MCF 10A (cell line): ENCODE measurements around the gene LPP. TPM values are rescaled to one million over a fixed set of nuclear protein-coding genes. Genes with fewer than 3 reads are reported as not detected.

Source experiments
- BruUV-seq: library from RNA; stranded (reverse); fragments of 400-500 nt; replicated peaks from 2 replicates; lab custom pipeline; 2021; lab: Mats Ljungman, UMichigan
- CTCF ChIA-PET: fragments of 300-600 bp; sonication (Branson Sonifier 250); formaldehyde crosslinking; extraction: SDS; loops from one replicate; lab custom pipeline; 2021; ENCODE audit warnings: antibody characterized with exemption, inconsistent platforms; lab: Yijun Ruan, JAX
- POLR2A ChIA-PET: fragments of 300-600, 350-650 bp; sonication (Branson Sonifier 250); formaldehyde crosslinking; extraction: SDS; loops from one replicate; lab custom pipeline; 2020; ENCODE audit warnings: antibody characterized with exemption, inconsistent platforms; lab: Yijun Ruan, JAX
- DNase-seq: peaks from one replicate; pipeline ENCODE4 v3.0.0-alpha.2; 2018; ENCODE audit not compliant: unreplicated experiment
- H3K27ac Mint-ChIP-seq: one replicate; pipeline ENCODE4 v1.8.0; 2022; ENCODE audit warnings: mild to moderate bottlenecking, low read depth, mixed read lengths; ENCODE audit not compliant: unreplicated experiment
- H3K27me3 Mint-ChIP-seq: one replicate; pipeline ENCODE4 v1.8.0; 2022; ENCODE audit warnings: mixed read lengths; ENCODE audit not compliant: insufficient read depth, unreplicated experiment
- H3K36me3 Mint-ChIP-seq: one replicate; pipeline ENCODE4 v1.8.0; 2022; ENCODE audit warnings: mild to moderate bottlenecking, moderate library complexity, mixed read lengths; ENCODE audit not compliant: insufficient read depth, unreplicated experiment
- H3K4me1 Mint-ChIP-seq: one replicate; pipeline ENCODE4 v1.8.0; 2022; ENCODE audit warnings: mixed read lengths; ENCODE audit not compliant: insufficient read depth, unreplicated experiment
- H3K4me3 Mint-ChIP-seq: one replicate; pipeline ENCODE4 v1.8.0; 2022; ENCODE audit warnings: mild to moderate bottlenecking, moderate library complexity, mixed read lengths; ENCODE audit not compliant: unreplicated experiment
- H3K9me3 Mint-ChIP-seq: one replicate; pipeline ENCODE4 v1.8.0; 2022; ENCODE audit warnings: mixed read lengths; ENCODE audit not compliant: unreplicated experiment
- CTCF ChIP-seq: fragments of 200-600 bp; IDR thresholded peaks from one replicate; pipeline ENCODE4 v1.8.0; 2022; ENCODE audit warnings: antibody characterized with exemption, mild to moderate bottlenecking; ENCODE audit not compliant: unreplicated experiment
- intact Hi-C: fragments of 100-400 bp; cut with micrococcal nuclease; formaldehyde crosslinking; loops from 2 replicates; pipeline ENCODE4 v1.14.1; 2022
- total RNA-seq: library from RNA; stranded (reverse); gene quantifications from 2 replicates; pipeline ENCODE4 v1.2.3, GENCODE V29; 2022

LPP gene
- total RNA-seq, 1 experiment from 2014 or later = 117 TPM

- intact Hi-C loops = no loop called here
- H3K9me3 Mint-ChIP-seq = no peaks in the 10 kb centered on the region
- TF ChIP-seq CTCF = no peak
- no peaks in the 10 kb centered on the region for H3K36me3 Mint-ChIP-seq
- CTCF ChIA-PET = interaction anchor here (0.7 kb wide), 1 partner anchor 22 kb away, joined by 3 read pairs; no protein-coding TSS in a partner anchor
- H3K27me3 Mint-ChIP-seq = no peaks in the 10 kb centered on the region
- H3K4me3 Mint-ChIP-seq = no peak overlapping the region
- H3K27ac Mint-ChIP-seq = no peak overlapping the region
- no TSS peak for BruUV-seq
- POLR2A ChIA-PET = interaction anchor here (1.1 kb wide), 1 partner anchor 9 kb away, joined by 5 read pairs; no protein-coding TSS in a partner anchor
- H3K4me1 Mint-ChIP-seq = peaks cover 6% of the 10 kb centered on the region
- no peak for DNase-seq
Observed at GRCh38 chr3:188358787-188359493, 205.0 kb downstream of the LPP start.

GRCh38 chr3:188360364-188360881 is 206.5 kb downstream of the LPP start:
- no peaks in the 10 kb centered on the region for H3K9me3 Mint-ChIP-seq
- no TSS peak for BruUV-seq
- H3K27me3 Mint-ChIP-seq = no peaks in the 10 kb centered on the region
- TF ChIP-seq CTCF = no peak
- H3K4me1 Mint-ChIP-seq = peaks cover 6% of the 10 kb centered on the region
- no peaks in the 10 kb centered on the region for H3K36me3 Mint-ChIP-seq
- intact Hi-C loops = no loop called here
- no peak for DNase-seq
- H3K4me3 Mint-ChIP-seq = no peak overlapping the region
- peak overlapping the region; percentile 18 for H3K27ac Mint-ChIP-seq
- ChIA-PET POLR2A (interaction anchor here (0.7 kb wide), 1 partner anchor 596 kb away, joined by 3 read pairs; no protein-coding TSS in a partner anchor), CTCF (interaction anchor here (0.5 to 1.6 kb wide), 3 partner anchors 62 to 595 kb away, joined by 3 read pairs; no protein-coding TSS in a partner anchor)

GRCh38 chr3:188361888-188362287 is 207.9 kb downstream of the LPP start:
- CTCF ChIA-PET = interaction anchor here (0.6 to 1.7 kb wide), 3 partner anchors 47 to 593 kb away, joined by 3 to 5 read pairs (median 4); no protein-coding TSS in a partner anchor
- intact Hi-C loops = no loop called here

More at GRCh38 chr3:188361888-188362287, 207.9 kb downstream of the LPP start:
- DNase-seq = no peak
- Mint-ChIP-seq H3K36me3 (no peaks in the 10 kb centered on the region), H3K4me1 (peaks cover 6% of the 10 kb centered on the region), H3K9me3 (no peaks in the 10 kb centered on the region), H3K27ac (no peak overlapping the region), H3K27me3 (no peaks in the 10 kb centered on the region), H3K4me3 (no peak overlapping the region)
- BruUV-seq = no TSS peak
- POLR2A ChIA-PET = interaction anchor here (0.5 to 1.7 kb wide), 5 partner anchors 10 to 1578 kb away, joined by 3 to 8 read pairs (median 4); partner anchors contain the start of gene BCL6
- TF ChIP-seq CTCF = no peak
